Type B pancreatic cell (in vitro differentiated cells): ENCODE data around the gene CD164. TPM values are rescaled to one million over a fixed set of nuclear protein-coding genes. Genes with fewer than 3 reads are reported as not detected.
"Not testable (repeated sequence)": the region's sequence is repeated elsewhere in the genome, so short reads cannot be mapped to it uniquely, and the experiment has no call there.

Source experiments
- DNase-seq: peaks from one replicate; pipeline ENCODE4 v3.0.0; 2021; ENCODE audit warnings: mixed read lengths; ENCODE audit not compliant: unreplicated experiment; ENCODE audit errors: extremely low spot score
- H3K27ac Mint-ChIP-seq: 2 replicates; pipeline ENCODE4 v1.8.0; 2021; ENCODE audit warnings: mild to moderate bottlenecking, mixed read lengths
- H3K27me3 Mint-ChIP-seq: 2 replicates; pipeline ENCODE4 v1.8.0; 2021; ENCODE audit warnings: mixed read lengths
- H3K36me3 Mint-ChIP-seq: 2 replicates; pipeline ENCODE4 v1.8.0; 2021; ENCODE audit warnings: mixed read lengths
- H3K4me1 Mint-ChIP-seq: one replicate; pipeline ENCODE4 v1.8.0; 2021; ENCODE audit warnings: mixed read lengths; ENCODE audit not compliant: unreplicated experiment
- H3K4me3 Mint-ChIP-seq: 2 replicates; pipeline ENCODE4 v1.8.0; 2021; ENCODE audit warnings: mild to moderate bottlenecking, mixed read lengths
- H3K9me3 Mint-ChIP-seq: 2 replicates; pipeline ENCODE4 v1.8.0; 2021; ENCODE audit warnings: mixed read lengths
- total RNA-seq: library from RNA; stranded (reverse); gene quantifications from 2 replicates; pipeline ENCODE4 v1.2.1, GENCODE V29; 2021; ENCODE audit warnings: low replicate concordance
- TF ChIP-seq, protein P1 (sequence below): fragments of 200-600 bp; sonication (generic); conservative IDR thresholded peaks from 2 replicates; pipeline ENCODE4 v1.5.0; 2021; ENCODE audit warnings: antibody characterized with exemption, mild to moderate bottlenecking

CD164 gene
- total RNA-seq, 1 donor from 2014 or later: 230 TPM

DNA sequence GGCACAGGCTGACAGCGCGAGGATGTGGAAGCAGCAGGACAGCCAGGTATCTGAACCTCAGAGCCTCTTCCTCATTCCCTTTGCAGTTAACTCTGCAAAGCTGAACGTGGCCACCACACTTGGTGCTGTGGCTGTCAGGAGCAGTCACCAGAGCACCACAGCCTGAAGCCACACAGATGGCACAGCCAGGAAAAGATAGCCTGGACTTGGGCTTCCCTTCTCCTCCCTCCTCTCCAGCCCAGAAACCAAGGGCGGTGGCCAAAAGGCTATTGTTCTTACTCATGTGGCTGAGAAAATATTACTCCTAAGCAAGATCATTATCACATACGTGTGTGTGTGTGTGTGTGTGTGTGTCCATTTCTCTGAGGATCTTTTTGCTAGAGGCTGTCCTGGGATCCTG lies 39.8 kb downstream of the CD164 start:
- TF ChIP-seq, protein P1, sequence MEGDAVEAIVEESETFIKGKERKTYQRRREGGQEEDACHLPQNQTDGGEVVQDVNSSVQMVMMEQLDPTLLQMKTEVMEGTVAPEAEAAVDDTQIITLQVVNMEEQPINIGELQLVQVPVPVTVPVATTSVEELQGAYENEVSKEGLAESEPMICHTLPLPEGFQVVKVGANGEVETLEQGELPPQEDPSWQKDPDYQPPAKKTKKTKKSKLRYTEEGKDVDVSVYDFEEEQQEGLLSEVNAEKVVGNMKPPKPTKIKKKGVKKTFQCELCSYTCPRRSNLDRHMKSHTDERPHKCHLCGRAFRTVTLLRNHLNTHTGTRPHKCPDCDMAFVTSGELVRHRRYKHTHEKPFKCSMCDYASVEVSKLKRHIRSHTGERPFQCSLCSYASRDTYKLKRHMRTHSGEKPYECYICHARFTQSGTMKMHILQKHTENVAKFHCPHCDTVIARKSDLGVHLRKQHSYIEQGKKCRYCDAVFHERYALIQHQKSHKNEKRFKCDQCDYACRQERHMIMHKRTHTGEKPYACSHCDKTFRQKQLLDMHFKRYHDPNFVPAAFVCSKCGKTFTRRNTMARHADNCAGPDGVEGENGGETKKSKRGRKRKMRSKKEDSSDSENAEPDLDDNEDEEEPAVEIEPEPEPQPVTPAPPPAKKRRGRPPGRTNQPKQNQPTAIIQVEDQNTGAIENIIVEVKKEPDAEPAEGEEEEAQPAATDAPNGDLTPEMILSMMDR: no peak
- H3K4me3 Mint-ChIP-seq: no peak overlapping the region
- peaks cover 6% of the 10 kb centered on the region for H3K4me1 Mint-ChIP-seq

GRCh38 chr6:109340811-109341210 lies 41.5 kb downstream of the CD164 start:
- Mint-ChIP-seq H3K36me3 (peaks cover 4% of the 10 kb centered on the region), H3K27me3 (no peaks in the 10 kb centered on the region), H3K27ac (no peak overlapping the region), H3K4me1 (peaks cover 10% of the 10 kb centered on the region), H3K9me3 (peaks cover 6% of the 10 kb centered on the region), H3K4me3 (no peak overlapping the region)
- DNase-seq: no peak
- TF ChIP-seq, protein P1: no peak

More for the DNA sequence above, 39.8 kb downstream of the CD164 start:
- Mint-ChIP-seq H3K36me3 (no peaks in the 10 kb centered on the region), H3K9me3 (no peaks in the 10 kb centered on the region), H3K27me3 (no peaks in the 10 kb centered on the region), H3K27ac (no peak overlapping the region)
- DNase-seq: no peak

GRCh38 chr6:109339906-109340678 lies 42.2 kb downstream of the CD164 start:
- Mint-ChIP-seq H3K27ac (no peak overlapping the region), H3K27me3 (no peaks in the 10 kb centered on the region), H3K9me3 (peaks cover 6% of the 10 kb centered on the region)

GRCh38 chr6:109336221-109336961 lies 45.9 kb downstream of the CD164 start:
- Mint-ChIP-seq H3K27ac (peak overlapping the region; percentile 81), H3K9me3 (peaks cover 6% of the 10 kb centered on the region), H3K4me3 (peak overlapping the region; percentile 42), H3K27me3 (no peaks in the 10 kb centered on the region), H3K36me3 (peaks cover 4% of the 10 kb centered on the region), H3K4me1 (peaks cover 5% of the 10 kb centered on the region)
- DNase-seq: no peak
- TF ChIP-seq, protein P1: no peak

More at GRCh38 chr6:109339906-109340678, 42.2 kb downstream of the CD164 start:
- peaks cover 4% of the 10 kb centered on the region for H3K36me3 Mint-ChIP-seq
- H3K4me3 Mint-ChIP-seq: no peak overlapping the region
- TF ChIP-seq, protein P1: no peak
- H3K4me1 Mint-ChIP-seq: peaks cover 10% of the 10 kb centered on the region
- DNase-seq: no peak

DNA sequence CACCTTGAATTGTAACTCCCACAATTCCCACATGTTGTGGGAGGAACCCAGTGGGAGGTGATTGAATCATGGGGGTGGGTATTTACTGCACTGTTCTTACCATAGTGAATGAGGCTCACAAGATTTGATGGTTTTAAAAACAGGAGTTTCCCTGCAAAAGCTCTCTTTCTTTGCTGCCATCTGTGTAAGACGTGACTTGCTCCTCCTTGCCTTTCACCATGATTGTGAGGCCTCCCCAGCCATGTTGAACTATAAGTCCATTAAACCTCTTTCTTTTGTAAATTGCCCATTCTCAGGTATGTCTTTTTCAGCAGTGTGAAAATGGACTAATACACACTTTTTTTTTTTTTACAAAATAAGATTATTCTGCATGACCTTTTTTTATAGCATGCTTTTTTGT lies 48.4 kb downstream of the CD164 start:
- not testable (repeated sequence) for H3K27ac Mint-ChIP-seq, H3K4me1 Mint-ChIP-seq

GRCh38 chr6:109332748-109333147 lies 49.5 kb downstream of the CD164 start:
- Mint-ChIP-seq H3K4me1 (peaks cover 5% of the 10 kb centered on the region), H3K27me3 (no peaks in the 10 kb centered on the region), H3K9me3 (peaks cover 6% of the 10 kb centered on the region), H3K36me3 (peaks cover 4% of the 10 kb centered on the region), H3K4me3 (no peak overlapping the region), H3K27ac (no peak overlapping the region)
- DNase-seq: no peak
- TF ChIP-seq, protein P1: no peak

More for the DNA sequence above, 48.4 kb downstream of the CD164 start:
- DNase-seq, H3K4me3 Mint-ChIP-seq, H3K27me3 Mint-ChIP-seq, H3K36me3 Mint-ChIP-seq, H3K9me3 Mint-ChIP-seq: not testable (repeated sequence)
